Kidney epithelial cell (primary cell): ENCODE measurements around the gene SH3GL1. TPM values are rescaled to one million over a fixed set of nuclear protein-coding genes. Genes with fewer than 3 reads are reported as not detected.
"Not testable (repeated sequence)": the region's sequence is repeated elsewhere in the genome, so short reads cannot be mapped to it uniquely, and the experiment has no call there.

Experiments used
- DNase-seq: peaks from one replicate; pipeline ENCODE4 v3.0.0-alpha.2; 2010; ENCODE audit warnings: low read depth
- H3K27me3 ChIP-seq: 2 replicates; pipeline ENCODE4 v1.6.0; 2011; ENCODE audit warnings: low read length; ENCODE audit not compliant: control insufficient read depth, insufficient read depth
- H3K36me3 ChIP-seq: 2 replicates; pipeline ENCODE4 v1.5.1; 2011; ENCODE audit warnings: low read length; ENCODE audit not compliant: control insufficient read depth, insufficient read depth
- H3K4me3 ChIP-seq: 2 replicates; pipeline ENCODE4 v1.5.1; 2011; ENCODE audit warnings: low read depth, mild to moderate bottlenecking, control low read depth, low read length
- total RNA-seq: library from RNA; depleted of rRNA; stranded (reverse); fragments of >200 nt; gene quantifications from 2 replicates; pipeline ENCODE4 v1.2.3, GENCODE V29; 2015
- TF ChIP-seq, protein P1 (sequence below): IDR thresholded peaks from 2 replicates; pipeline ENCODE4 v1.5.1; 2011; ENCODE audit warnings: mild to moderate bottlenecking, moderate library complexity, low read length, control low read depth, inconsistent platforms; ENCODE audit not compliant: insufficient read depth, poor library complexity, severe bottlenecking

Gene SH3GL1
- total RNA-seq, 1 donor from 2014 or later, result 60.9 TPM

DNA sequence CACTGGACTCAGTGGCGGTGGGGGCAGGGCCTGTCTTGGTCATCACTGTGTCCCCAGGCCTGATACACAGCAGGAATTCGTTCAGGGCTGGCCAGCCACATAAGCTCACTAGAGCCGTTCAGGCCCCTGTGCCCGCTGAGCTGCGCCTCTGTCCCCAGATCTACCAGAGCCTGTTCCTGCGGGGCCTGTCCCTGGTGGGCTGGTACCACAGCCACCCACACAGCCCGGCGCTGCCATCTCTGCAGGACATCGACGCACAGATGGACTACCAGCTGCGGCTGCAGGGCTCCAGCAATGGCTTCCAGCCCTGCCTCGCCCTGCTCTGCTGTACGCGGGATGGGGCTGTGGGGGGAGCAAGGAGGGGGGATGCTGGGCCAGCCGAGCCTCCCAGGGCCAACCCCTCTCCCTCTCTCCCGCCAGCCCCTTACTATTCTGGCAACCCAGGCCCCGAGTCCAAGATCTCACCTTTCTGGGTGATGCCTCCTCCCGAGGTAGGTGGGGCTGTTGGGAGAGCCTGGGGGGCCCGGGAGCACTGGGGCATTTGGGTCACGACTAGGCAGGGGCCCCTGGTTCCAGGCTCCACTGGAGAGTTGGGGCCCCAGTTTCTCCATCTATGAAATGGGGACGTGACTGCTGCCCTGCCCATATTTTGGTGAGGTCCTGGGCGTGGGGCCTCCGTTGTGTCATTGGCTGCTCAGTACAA is 43.1 kb downstream of the SH3GL1 start:
- DNase-seq, result no peak
- no peak overlapping the region for H3K4me3 ChIP-seq
- H3K36me3 ChIP-seq, result peaks cover 2% of the 10 kb centered on the region
- H3K27me3 ChIP-seq, result no peaks in the 10 kb centered on the region
- TF ChIP-seq, protein P1, sequence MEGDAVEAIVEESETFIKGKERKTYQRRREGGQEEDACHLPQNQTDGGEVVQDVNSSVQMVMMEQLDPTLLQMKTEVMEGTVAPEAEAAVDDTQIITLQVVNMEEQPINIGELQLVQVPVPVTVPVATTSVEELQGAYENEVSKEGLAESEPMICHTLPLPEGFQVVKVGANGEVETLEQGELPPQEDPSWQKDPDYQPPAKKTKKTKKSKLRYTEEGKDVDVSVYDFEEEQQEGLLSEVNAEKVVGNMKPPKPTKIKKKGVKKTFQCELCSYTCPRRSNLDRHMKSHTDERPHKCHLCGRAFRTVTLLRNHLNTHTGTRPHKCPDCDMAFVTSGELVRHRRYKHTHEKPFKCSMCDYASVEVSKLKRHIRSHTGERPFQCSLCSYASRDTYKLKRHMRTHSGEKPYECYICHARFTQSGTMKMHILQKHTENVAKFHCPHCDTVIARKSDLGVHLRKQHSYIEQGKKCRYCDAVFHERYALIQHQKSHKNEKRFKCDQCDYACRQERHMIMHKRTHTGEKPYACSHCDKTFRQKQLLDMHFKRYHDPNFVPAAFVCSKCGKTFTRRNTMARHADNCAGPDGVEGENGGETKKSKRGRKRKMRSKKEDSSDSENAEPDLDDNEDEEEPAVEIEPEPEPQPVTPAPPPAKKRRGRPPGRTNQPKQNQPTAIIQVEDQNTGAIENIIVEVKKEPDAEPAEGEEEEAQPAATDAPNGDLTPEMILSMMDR, result no peak

DNA sequence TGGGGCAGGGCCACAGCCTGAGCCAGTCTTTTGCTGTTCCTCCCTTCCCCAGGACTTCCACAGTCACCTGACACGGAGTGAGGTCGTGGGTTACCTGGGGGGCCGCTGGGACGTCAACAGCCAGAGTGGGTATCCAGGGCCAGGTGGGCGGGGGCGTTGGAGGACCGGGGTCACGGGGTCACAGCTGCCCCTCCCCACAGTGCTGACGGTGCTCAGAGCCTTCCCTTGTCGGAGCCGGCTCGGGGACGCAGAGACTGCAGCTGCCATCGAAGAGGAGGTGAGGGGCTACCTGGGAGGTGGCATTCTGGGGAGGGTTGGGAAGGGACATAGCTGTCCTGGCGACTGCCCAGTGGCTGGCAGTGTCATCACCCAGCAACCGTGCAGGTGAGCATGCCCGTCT is 45.5 kb downstream of the SH3GL1 start:
- TF ChIP-seq, protein P1, result no peak
- no peaks in the 10 kb centered on the region for H3K27me3 ChIP-seq
- H3K4me3 ChIP-seq, result no peak overlapping the region
- H3K36me3 ChIP-seq, result no peaks in the 10 kb centered on the region
- no peak for DNase-seq

DNA sequence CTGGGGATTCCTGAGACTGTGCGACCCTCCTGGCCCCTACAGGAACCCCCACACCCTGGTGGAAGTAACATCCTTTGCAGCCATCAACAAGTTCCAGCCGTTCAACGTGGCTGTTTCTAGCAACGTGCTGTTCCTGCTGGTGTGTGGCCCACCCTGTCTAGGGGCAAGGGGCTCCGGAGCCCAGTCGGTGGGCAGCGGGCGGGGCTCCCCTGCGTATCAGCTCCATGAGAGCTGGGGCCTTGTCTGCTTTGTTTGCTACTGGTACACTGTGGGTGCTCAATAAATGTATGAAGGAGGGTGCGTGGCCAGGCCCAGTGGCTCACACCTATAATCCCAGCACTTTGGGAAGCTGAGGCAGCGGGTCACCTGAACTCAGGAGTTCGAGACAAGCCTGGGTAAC is 46.1 kb downstream of the SH3GL1 start:
- Histone ChIP-seq H3K36me3 (no peaks in the 10 kb centered on the region), H3K27me3 (no peaks in the 10 kb centered on the region), H3K4me3 (no peak overlapping the region)
- DNase-seq, result no peak
- TF ChIP-seq, protein P1, result no peak

DNA sequence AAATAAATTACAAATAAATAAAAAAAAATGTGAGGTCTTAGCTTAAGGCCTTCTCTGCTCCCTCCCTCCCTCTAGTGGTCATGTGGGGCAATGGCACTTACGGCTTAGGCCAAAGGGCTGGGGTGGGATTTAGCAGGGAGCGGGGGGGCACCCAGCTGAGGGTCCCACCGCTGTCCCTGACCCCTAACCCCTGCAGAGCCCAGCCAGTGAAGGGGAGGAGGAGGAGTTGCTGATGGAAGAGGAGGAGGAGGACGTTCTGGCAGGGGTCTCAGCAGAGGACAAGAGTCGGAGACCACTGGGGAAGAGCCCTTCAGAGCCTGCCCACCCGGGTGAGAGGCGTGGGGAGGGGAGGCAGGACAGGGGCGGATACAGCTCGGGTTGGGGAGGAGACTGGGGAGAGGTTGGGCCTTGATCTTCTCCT is 47.6 kb downstream of the SH3GL1 start:
- Histone ChIP-seq H3K36me3 (no peaks in the 10 kb centered on the region), H3K27me3 (no peaks in the 10 kb centered on the region)
- DNase-seq, result no peak

DNA sequence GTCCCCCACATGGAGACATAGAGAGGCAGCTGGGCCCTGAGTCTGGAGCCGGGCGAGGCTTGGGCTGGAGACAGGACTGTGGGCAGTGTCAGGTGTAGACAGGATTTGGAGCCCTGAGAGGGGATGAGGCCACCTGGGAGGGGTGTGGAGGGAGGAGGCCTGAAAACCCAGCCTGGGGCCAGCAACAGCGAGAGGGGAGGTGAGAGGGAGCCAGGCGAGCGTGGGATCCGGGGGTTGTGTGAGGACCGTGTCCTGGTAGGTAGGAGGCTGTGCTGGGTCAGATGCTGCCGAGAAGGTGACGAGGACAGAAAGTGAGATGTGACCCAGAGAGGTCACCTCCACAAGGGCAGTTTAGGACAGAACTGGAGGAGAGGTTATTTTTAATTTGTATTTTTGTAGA is 49.6 kb downstream of the SH3GL1 start:
- no peak for DNase-seq
- no peaks in the 10 kb centered on the region for H3K27me3 ChIP-seq
- no peaks in the 10 kb centered on the region for H3K36me3 ChIP-seq
- H3K4me3 ChIP-seq, result no peak overlapping the region
- TF ChIP-seq, protein P1, result no peak

More for the DNA sequence above, 47.6 kb downstream of the SH3GL1 start:
- no peak overlapping the region for H3K4me3 ChIP-seq
- TF ChIP-seq, protein P1, result peak; percentile 84

DNA sequence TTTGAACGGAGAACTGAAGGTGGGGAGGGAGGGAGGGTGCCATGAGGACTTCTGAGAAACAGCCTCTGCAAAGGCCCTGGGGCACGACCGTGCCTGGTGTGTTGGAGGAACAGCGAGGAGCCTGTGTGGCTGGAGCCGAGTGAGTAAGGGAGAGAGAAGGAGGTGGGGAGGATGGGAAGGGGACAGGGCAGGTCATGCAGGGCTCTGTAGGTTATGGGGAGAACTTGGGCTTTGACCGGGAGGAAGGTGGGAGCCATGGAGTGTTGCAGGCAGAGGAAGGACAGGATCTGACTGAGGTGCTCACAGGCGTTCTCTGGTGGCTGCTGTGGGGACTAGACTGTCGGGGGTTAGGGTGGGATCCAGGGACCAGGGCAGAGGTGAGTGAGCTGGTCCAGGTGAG is 50.2 kb downstream of the SH3GL1 start:
- DNase-seq, result no peak
- TF ChIP-seq, protein P1, result no peak
- Histone ChIP-seq H3K27me3 (no peaks in the 10 kb centered on the region), H3K4me3 (no peak overlapping the region), H3K36me3 (no peaks in the 10 kb centered on the region)

DNA sequence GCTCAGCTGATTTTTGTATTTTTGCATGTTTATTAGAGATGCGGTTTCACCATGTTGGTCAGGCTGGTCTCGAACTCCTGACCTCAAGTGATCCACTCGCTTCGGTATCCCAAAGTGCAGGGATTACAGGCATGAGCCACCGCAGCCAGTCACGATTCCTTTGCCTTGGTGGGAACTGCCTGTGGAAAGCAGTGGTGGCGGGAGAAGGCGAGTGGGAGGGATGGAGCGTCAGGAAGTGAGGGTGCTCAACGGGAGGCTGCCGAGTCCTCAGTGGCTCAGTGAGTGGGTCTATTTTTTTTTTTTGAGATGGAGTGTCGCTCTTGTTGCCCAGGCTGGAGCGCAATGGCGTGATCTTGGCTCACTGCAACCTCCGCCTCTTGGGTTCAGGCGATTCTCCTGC is 51.1 kb downstream of the SH3GL1 start:
- H3K4me3 ChIP-seq, DNase-seq, H3K36me3 ChIP-seq, H3K27me3 ChIP-seq: not testable (repeated sequence)
